HG02884 (cell line): ENCODE results near the gene CHIT1.

ENCODE experiments used
- ATAC-seq: cut with Tn5 transposase; IDR thresholded peaks from one replicate; pipeline ENCODE4 v1.9.1; 2021; ENCODE audit warnings: mild to moderate bottlenecking, moderate library complexity; ENCODE audit not compliant: unreplicated experiment

Gene CHIT1

GRCh38 chr1:203190949-203191348 lies 38.5 kb downstream of the CHIT1 start:
- ATAC-seq, result no peak

DNA sequence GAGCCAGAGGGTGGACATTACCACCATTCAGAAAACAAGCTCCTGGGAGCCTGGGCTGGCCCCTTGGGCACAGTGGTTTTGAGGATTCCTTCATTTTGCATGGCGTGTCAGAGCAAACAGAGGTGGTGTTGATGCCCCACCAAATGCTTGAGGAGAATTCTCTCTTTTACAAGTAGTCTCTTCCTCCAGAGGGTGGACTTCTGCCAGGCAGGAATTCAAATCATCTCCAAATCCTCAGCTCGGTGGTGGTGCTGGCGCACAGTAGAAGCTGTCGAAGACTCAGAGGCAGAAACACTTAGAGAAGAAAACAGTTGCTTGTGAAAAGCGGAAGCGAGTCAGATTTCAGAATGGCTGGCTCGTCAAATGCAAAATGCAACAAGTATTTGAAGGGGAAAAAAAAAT lies 39.5 kb downstream of the CHIT1 start:
- no peak for ATAC-seq

DNA sequence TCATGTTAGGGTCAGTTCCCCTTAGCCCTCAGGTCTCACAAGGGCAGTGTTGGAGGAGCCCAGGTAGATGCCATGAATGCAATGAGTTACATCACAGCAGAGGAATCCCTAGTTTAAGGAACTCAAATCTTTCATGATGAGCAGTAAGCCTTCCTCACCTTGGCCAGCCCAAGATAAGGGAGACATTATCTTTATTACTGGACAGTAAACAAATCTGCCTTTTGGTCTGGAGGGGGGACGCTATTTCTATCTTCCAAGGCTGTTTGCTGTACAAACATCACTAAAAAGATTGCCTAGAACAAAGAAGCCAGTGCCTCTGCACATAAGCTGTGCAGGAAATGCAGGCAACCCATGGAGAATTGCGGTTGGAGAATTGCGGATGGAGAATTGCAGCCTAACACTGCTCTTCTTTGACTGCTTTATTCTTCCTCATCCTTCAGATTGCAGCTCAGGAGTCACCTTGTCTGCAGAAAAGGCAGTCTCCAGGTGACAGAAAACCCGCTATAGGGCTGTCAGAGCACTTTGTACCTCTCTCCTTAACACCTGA lies 40.7 kb downstream of the CHIT1 start:
- ATAC-seq, result no peak

DNA sequence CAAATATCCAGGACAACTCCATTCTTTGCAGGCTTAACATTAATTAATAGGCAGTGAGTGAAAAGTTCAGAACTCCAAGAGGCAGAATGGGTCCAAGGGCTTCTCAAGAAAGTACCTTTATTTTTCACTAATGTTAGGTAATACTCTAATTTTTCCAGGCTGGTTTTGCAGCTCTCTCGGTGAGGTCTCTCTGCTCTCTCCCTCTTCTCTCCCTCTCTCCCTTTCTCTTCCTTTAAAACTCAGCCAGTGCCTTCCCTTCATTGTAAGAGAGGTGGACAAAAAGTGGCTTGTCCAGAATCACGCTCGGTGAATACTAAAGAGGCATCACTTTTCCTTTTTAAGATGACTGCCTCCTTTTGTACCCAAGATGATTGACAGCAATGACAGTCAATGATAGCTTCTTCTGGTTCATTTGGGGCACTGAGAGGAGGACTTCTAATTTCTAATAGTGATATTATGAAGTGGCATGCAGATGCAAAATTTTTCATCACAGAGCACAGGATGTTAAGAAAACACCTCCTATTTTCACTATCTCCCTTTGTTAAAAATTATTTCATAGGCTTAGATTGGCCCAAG lies 41.7 kb downstream of the CHIT1 start:
- ATAC-seq, result no peak

- no peak for ATAC-seq
Observed at GRCh38 chr1:203187304-203187685, 42.2 kb downstream of the CHIT1 start.

- no peak for ATAC-seq
Observed at GRCh38 chr1:203186446-203187303, 42.8 kb downstream of the CHIT1 start, which contains the start of gene CHI3L1. TSS of gene CHI3L1 (minus strand) at chr1:203186704. CDS start at chr1:203186623, 81 bp downstream.

DNA sequence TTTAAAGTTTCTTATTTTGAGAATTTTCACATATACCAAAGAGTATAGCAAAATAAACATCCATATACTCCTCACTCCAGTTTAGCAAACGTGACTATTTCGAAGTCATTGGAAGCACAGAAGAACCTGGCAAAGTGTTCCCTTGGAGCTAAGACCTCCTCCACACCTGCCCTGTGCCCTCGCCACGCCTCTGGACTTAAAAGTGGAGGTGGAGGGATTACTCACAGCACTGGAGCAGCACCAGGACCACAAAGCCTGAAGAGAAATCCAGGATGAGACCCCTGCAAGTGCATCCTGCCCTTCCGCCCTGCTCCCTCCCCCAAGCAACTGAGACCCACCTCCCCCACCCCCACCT lies 43.4 kb downstream of the CHIT1 start:
- ATAC-seq, result no peak

- no peak for ATAC-seq
Observed at GRCh38 chr1:203185585-203185984, 43.9 kb downstream of the CHIT1 start.

DNA sequence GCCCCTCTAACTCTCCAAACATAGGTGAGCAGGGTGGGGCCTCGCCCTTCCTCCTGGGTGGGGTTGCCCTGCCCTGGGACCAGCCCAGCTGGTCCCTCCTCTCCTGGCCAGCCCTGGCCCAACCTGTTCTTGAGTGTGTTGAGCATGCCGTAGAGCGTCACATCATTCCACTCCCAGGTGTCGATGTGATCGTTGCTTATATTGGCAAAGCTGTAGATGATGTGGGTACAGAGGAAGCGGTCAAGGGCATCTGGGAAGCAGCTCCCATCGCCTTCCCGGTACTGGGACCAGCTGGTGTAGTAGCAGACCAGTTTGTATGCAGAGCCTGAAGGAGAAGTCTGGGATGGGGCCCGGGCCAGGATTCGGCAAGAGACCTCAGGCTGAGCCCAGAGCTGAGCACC lies 44.4 kb downstream of the CHIT1 start:
- ATAC-seq, result no peak

DNA sequence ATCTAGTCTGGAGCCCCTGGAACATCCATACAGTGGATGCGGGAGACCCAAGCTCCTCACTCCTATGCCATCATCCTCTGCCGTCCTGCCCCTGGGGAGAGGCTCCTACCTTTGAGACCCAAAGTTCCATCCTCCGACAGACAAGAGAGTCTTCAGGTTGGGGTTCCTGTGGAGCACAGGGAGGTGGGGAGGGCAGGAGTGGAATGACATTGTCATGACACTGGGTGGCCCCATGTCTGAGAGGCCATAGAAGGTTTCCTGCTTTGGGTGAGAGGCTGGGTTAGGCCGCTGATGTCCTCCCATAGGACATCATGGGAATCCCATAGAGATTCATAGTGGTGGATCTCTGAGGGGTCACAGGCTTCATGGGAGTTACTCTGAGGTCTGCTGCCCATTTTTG lies 45.0 kb downstream of the CHIT1 start:
- no peak for ATAC-seq

- ATAC-seq, result no peak
Observed at GRCh38 chr1:203183828-203184227, 45.6 kb downstream of the CHIT1 start.

DNA sequence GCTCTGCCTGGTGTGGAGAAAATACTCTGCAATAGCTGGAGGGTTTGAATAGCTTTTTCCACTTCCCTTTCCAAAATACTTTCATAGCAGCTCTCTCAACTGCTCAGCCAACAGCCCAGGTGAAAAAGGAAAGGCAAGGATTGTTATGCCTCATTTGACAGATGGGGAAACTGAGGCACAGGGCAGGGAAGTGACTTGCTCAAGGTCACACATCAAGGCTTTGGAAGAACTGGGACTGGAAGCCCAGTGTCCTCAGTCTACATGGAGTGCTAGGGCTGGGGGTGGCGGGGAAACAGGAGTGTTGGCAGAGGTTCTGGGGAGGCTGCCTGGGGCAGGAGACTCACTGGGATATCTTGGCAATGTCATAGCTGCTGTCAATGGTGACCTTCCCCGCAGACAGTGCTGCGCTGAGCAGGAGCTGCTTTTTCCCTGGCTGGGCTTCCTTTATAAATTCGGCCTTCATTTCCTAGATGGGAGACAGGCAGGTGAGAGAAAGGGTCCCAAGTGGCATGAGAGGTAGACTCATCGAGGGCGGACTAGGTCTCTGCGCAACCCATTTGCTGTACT lies 47.0 kb downstream of the CHIT1 start:
- ATAC-seq, result no peak

DNA sequence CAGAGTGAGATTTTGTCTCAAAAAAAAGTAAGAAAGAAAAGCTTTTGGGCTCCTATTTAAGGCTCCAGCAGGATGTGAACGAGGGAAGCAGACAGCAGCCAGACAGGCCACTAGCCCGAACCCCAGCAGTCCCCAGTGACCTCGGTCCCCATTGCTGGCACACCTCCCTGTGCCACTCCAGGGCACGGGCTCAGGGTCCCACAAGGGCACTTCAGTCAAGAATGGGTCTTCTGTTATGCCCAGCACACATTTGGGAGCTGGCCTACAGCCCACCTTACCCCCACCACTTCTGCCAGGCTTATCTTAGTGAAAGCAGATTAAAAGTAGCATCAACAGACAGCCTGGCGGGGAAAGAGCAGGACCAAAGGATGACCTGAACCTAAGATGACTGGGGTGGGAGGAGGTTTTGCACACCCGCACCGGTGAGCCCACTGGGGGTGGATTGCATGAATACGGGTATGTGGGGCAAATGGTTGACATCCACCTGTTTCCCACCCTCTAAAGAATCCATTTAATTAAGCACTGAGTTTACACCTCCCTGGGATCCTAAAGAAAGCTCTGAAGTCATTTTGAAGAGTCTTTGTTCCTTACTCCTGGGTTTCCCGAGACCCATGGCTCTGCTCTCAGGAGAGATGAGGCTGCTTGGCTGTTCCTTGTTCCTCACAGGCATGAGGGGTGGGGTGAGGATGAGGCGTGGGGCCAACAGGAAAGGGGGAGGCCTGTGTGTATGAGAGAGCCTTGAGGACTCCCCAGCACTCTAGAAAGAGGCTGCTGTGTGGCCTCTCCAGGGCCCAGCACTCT lies 47.7 kb downstream of the CHIT1 start:
- no peak for ATAC-seq

DNA sequence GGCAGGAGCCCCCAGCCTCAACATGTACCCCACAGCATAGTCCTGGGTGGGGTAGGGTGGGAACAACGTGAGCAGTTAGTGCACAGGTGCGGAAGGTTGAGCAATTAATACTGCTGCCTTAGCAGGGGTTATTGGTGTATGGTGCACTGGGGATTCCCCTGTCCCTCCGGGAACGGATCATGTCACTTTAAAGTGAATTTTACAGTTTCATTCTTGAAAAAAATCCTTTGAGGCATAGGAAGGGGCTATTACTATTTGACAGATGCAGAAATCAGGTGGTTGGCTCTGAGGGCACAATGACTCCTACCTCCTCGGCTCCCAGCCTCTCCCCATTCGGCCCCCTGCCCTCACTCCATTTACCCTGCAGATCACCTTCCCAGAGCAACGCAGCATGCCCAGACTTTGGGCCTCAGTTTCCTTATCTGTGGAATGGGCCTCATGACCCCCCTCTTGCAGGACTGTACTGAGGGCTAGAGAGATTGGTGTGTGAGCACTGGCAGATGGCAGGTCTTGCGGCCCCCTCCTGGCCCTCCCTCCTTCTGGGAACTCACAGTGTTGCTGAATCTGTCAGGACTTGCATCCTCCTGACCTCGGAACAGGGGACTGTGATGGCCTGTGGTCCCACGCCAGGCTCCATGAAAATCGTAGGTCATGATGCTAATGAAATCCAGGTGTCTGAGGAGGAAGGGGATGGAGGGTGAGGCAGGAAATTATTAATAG lies 48.7 kb downstream of the CHIT1 start:
- no peak for ATAC-seq

DNA sequence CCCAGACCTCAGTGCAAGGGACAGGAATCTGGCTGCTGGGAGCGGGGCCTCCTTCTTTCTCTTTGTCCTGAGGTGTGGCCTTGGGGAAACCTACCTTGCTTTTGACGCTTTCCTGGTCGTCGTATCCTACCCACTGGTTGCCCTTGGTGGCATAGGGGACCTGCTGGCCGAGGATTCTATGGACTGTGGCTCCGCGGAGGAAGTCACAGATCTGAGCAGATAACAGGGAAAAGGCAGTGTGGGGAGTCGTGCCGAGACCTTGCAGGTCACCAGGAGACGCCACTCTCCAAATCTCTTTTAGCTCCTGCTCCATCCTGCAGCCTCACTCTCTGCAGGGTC lies 49.8 kb downstream of the CHIT1 start:
- ATAC-seq, result no peak

DNA sequence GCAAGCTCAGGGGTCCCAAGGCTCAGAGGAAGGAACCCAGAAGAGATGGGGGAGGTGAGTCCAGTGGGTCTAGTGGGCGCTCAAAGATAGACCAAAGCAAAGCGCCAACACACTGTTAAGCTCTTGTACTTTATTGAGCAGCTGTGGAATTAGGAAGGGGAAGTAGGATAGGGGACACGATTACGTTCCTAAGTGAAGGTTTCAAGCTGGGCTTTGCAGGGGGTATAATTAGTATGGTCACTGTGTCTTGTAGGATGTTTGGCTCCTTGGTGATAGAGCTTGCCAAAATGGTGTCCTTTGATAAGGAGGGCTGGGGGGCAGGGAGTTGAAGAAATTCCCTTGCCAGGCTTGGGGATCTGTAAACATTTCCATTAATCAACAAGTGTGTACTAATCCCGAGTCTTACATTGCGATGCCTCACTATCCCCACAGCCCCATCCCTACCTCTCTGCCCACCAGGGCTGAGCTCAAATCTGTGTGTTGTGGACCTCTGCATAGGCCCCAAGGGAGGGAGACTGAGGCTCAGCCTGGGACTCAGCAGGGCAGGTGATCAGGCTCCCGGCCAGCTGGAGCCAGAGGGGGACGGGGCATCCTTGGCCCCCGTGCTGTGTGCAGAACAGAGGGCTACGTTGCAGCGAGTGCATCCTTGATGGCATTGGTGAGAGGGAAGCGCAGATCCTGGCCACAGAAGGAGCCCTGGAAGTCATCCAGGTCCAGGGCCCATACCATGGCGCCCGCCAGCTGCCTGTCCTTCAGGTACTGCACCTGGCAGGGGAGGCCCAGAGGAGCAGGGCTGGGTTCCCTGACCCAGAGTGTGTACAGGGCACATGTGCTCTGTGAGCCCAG lies 50.4 kb downstream of the CHIT1 start:
- ATAC-seq, result no peak

DNA sequence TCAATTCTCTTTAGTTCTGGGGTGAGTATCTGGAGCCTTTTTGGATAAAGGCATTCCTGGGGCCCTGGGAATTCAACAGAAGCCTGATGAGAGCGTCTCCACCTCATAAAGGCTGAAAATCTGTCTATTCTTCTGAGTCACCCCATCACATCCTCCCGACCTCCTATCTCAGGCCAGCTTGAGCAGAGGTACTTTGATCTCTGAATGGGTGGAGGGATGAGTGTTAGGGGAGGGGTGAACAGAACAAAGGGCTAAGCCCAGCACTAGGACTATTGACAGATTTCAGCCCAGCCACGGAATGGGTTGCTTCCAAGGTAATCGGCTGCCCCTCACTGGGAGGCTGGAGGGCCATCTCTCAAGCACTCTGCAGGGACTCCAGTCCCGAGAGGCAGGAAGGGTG lies 51.4 kb downstream of the CHIT1 start:
- ATAC-seq, result no peak

DNA sequence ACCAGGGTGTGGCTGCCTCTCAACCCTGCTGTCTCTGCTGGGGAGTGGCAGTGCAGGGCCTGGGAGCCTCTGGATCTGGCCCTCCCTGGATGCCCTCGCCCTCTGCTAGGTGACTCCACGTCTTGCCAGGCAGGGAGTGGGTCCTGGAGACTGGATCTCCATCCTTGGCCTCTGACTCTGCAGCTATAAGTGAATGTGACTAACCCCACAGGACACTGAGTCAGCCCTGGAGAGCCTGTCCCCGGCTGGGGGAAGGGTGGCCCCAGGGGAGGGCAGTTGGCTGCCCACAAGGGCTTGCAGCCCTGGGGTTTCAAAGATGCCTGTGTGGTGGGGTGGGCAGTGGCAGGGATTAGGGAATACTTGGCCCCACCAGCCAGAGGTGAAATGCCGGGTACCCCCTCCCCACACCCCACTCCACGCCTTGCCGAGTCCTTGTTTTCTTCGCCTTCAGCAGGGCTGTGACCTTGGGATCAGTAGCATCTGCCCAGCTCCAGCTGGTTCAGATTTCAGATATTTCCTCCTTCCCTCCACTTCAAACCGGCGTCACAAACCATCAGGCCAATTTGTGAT lies 51.9 kb downstream of the CHIT1 start:
- no peak for ATAC-seq

DNA sequence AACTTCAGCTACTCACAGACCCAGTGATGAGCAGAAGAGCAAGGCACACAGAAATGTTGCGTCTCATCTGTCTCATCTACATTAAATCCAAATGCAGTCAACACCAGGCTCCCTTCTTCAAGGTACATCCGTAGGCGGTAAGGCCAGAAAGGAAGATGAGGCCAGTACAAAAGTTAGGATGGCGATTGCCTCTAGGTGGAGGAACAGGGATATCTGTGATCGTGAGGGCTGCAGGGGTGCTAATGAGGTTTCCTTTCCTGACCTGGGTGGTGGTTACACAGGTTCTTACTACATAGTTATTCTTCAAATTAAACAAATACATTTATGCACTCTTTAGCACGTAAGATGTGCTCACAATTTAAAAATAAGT lies 52.5 kb downstream of the CHIT1 start:
- ATAC-seq, result no peak
